OCI-LY3 (cell line): ENCODE data around the gene C6orf163.

Experiments used
- H2AFZ ChIP-seq: fragments of 200-600, 300-600 bp; shearing (Covaris generic); 2 replicates; pipeline ENCODE4 v1.6.0; 2014; ENCODE audit warnings: antibody characterized with exemption, low read depth, low read length
- H3K27ac ChIP-seq: fragments of 200-600, 300-600 bp; sonication (generic); 2 replicates; pipeline ENCODE4 v1.5.1; 2014; ENCODE audit warnings: mild to moderate bottlenecking, low read length, moderate library complexity, mixed read lengths
- H3K27me3 ChIP-seq: fragments of 200-600, 300-600 bp; sonication (generic); 2 replicates; pipeline ENCODE4 v1.6.1; 2014; ENCODE audit warnings: low read depth, low read length, mixed read lengths
- H3K36me3 ChIP-seq: fragments of 200-600, 300-600 bp; sonication (generic); replicated peaks from 2 replicates; pipeline ENCODE3; 2014; ENCODE audit warnings: low read depth, low read length, mixed read lengths
- H3K4me1 ChIP-seq: fragments of 300-600, 200-600 bp; sonication (generic); 2 replicates; pipeline ENCODE4 v1.6.1; 2014; ENCODE audit warnings: low read length, mixed read lengths
- H3K4me2 ChIP-seq: fragments of 200-600, 300-600 bp; sonication (generic); 2 replicates; pipeline ENCODE4 v1.6.1; 2014; ENCODE audit warnings: low read length, mixed read lengths
- H3K4me3 ChIP-seq: fragments of 300-600, 200-600 bp; sonication (generic); 2 replicates; pipeline ENCODE4 v1.5.1; 2014; ENCODE audit warnings: antibody characterized with exemption, mild to moderate bottlenecking, low read length, moderate library complexity
- H3K79me2 ChIP-seq: fragments of 300-600, 200-600 bp; shearing (Covaris generic); 2 replicates; pipeline ENCODE4 v1.6.1; 2014; ENCODE audit warnings: mild to moderate bottlenecking, low read length, mixed read lengths
- H3K9ac ChIP-seq: fragments of 300-600, 200-600 bp; shearing (Covaris generic); 2 replicates; pipeline ENCODE4 v1.6.0; 2014; ENCODE audit warnings: mild to moderate bottlenecking, low read length, moderate library complexity
- H3K9me3 ChIP-seq: fragments of 200-600, 300-600 bp; shearing (Covaris generic); 2 replicates; pipeline ENCODE4 v1.6.1; 2014; ENCODE audit warnings: low read length, mixed read lengths; ENCODE audit not compliant: insufficient read depth
- H4K20me1 ChIP-seq: fragments of 200-600, 300-600 bp; sonication (generic); 2 replicates; pipeline ENCODE4 v1.6.1; 2016; ENCODE audit warnings: low read length, mixed read lengths; ENCODE audit not compliant: insufficient read depth
- CTCF ChIP-seq: fragments of 200-600, 300-600 bp; sonication (generic); IDR thresholded peaks from 2 replicates; pipeline ENCODE4 v1.5.1; 2014; ENCODE audit warnings: antibody characterized with exemption, low read length, low read depth
- EZH2phosphoT487 ChIP-seq: fragments of 200-600 bp; shearing (Covaris generic); IDR thresholded peaks from 2 replicates; pipeline ENCODE4 v1.6.1; 2018; ENCODE audit warnings: antibody characterized with exemption, mixed run types, low read depth

The C6orf163 gene

DNA sequence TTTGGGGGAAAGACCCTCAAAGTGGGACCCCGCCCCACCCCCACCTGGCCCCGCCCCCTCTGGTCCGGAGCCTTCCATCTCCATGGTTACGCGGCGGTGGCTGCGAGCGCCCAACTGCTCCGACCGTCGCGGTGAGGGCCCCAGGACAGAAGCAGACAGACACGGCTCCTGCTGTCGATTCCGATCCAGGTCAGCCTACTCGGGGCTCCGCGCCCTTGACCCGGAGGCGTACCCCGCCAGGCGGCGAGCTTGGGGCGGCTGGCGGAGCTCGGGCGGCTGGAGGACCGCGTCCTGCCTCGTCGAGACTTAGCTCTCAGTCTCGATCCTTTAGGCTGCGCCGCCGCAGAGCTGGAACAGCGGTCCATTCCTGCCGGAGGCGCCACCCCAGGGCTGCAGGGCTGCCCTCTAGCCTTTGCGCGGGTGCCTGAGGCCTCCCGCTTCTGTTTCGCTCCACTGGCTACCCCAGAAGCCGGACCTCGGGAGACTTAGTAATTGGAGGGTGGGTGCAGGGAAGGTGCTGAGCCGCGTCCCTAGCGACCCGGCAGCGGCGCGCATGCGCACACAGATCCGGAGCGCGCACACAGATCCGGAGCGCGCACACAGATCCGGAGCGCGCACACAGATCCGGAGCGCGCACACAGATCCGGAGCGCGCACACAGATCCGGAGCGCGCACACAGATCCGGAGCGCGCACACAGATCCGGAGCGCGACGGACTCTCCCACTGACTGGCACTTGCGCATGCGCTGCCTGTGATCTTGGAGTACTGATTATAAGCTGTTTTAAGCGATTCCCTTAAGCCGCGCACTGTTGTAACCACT, 63.5 kb downstream of the C6orf163 start, which contains the start of gene CFAP206:
CFAP206 (plus strand) TSS at position 72 of the 820 bp plus-strand sequence. CDS start 1,868 bp downstream, outside the sequence.
- Histone ChIP-seq H3K4me2 (peak within 1 kb of the TSS; percentile 94), H3K79me2 (no peaks in the 10 kb centered on the region), H3K27me3 (no peaks in the 10 kb centered on the region), H3K9me3 (no peaks in the 10 kb centered on the region), H4K20me1 (no peaks in the 10 kb centered on the region), H3K36me3 (no peaks in the 10 kb centered on the region), H2AFZ (peak within 1 kb of the TSS; percentile 100), H3K27ac (peak within 1 kb of the TSS; percentile 54), H3K9ac (peak within 1 kb of the TSS; percentile 79), H3K4me1 (peaks cover 8% of the 10 kb centered on the region), H3K4me3 (peak within 1 kb of the TSS; percentile 99)
- TF ChIP-seq CTCF (no peak; the same call in 1 of the 2 replicates), EZH2phosphoT487 (no peak)

DNA sequence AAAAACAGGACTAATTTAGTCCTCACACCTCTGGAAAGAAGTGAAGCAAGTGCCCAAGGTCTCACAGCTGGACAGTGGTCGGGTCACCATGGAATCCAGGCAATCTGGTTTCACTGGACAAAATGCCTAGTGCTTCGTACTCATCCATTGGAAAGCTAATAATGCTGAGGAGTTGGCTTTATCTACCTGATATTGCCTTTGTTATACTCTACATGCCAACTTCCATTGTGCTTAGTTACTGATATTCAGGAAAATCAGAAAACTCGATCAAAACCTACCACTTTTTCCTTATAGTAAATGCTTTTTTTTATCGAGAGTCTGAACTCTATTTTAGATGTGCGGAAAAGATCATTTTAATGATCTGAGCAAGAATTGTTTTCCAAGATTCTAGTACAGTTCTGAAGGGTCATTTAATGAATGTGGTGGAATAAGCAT, 64.1 kb downstream of the C6orf163 start:
- peak overlapping the region; percentile 99 for H3K4me3 ChIP-seq
- H4K20me1 ChIP-seq, result no peaks in the 10 kb centered on the region
- peak overlapping the region; percentile 94 for H3K4me2 ChIP-seq
- peaks cover 8% of the 10 kb centered on the region for H3K4me1 ChIP-seq
- H3K9me3 ChIP-seq, result no peaks in the 10 kb centered on the region
- peak overlapping the region; percentile 79 for H3K9ac ChIP-seq
- peak overlapping the region; percentile 19; the same call in 1 of the 2 replicates for H3K27ac ChIP-seq
- H3K36me3 ChIP-seq, result no peaks in the 10 kb centered on the region
- H3K27me3 ChIP-seq, result no peaks in the 10 kb centered on the region
- H3K79me2 ChIP-seq, result no peaks in the 10 kb centered on the region
- TF ChIP-seq EZH2phosphoT487 (no peak), CTCF (no peak)
- peak overlapping the region; percentile 100 for H2AFZ ChIP-seq
